ENCODE results near the gene SLC7A14.

The SLC7A14 gene

GRCh38 chr3:170585937-170586310 lies at the start of gene SLC7A14:
SLC7A14 (minus strand) TSS chr3:170586075; CDS start chr3:170526936, 59,139 bp downstream.
- DNase-seq: no peak

- DNase-seq: no peak
Observed at GRCh38 chr3:170635385-170635735, 49.5 kb upstream of the SLC7A14 start.

GRCh38 chr3:170634663-170635384 lies 48.9 kb upstream of the SLC7A14 start:
- no peak for DNase-seq

- DNase-seq: no peak
Observed at GRCh38 chr3:170633573-170633972, 47.7 kb upstream of the SLC7A14 start.

- DNase-seq: no peak
Observed at GRCh38 chr3:170632780-170633179, 46.9 kb upstream of the SLC7A14 start.

GRCh38 chr3:170631755-170632488 lies 46.0 kb upstream of the SLC7A14 start:
- no peak for DNase-seq

- no peak for DNase-seq
Observed at GRCh38 chr3:170623524-170623923, 37.6 kb upstream of the SLC7A14 start.

- DNase-seq: no peak
Observed at GRCh38 chr3:170622369-170623159, 36.7 kb upstream of the SLC7A14 start.

GRCh38 chr3:170621256-170621655 lies 35.4 kb upstream of the SLC7A14 start:
- no peak for DNase-seq

GRCh38 chr3:170614214-170614966 lies 28.5 kb upstream of the SLC7A14 start:
- DNase-seq: no peak

GRCh38 chr3:170611751-170612150 lies 25.9 kb upstream of the SLC7A14 start:
- DNase-seq: no peak

- DNase-seq: no peak
Observed at GRCh38 chr3:170610321-170610884, 24.5 kb upstream of the SLC7A14 start.

- no peak for DNase-seq
Observed at GRCh38 chr3:170608475-170608874, 22.6 kb upstream of the SLC7A14 start.

- no peak for DNase-seq
Observed at GRCh38 chr3:170606675-170607074, 20.8 kb upstream of the SLC7A14 start.

- no peak for DNase-seq
Observed at GRCh38 chr3:170605490-170605889, 19.6 kb upstream of the SLC7A14 start.

- DNase-seq: no peak
Observed at GRCh38 chr3:170603770-170604510, 18.1 kb upstream of the SLC7A14 start.

GRCh38 chr3:170602556-170602955 lies 16.7 kb upstream of the SLC7A14 start:
- no peak for DNase-seq

GRCh38 chr3:170600005-170600624 lies 14.2 kb upstream of the SLC7A14 start:
- no peak for DNase-seq

- DNase-seq: no peak
Observed at GRCh38 chr3:170599091-170599490, 13.2 kb upstream of the SLC7A14 start.

GRCh38 chr3:170598091-170598502 lies 12.2 kb upstream of the SLC7A14 start:
- DNase-seq: no peak

GRCh38 chr3:170594528-170594927 lies 8.7 kb upstream of the SLC7A14 start:
- no peak for DNase-seq

Measured in activated CD8-positive, alpha-beta memory T cell treated with anti-CD3 and anti-CD28 coated beads, Interleukin-2, amount 50 U/mL, for 4 hours (primary cell).